ENCODE measurements around the gene CARS1.
A peak's percentile ranks its signal among the peaks of the same experiment; 100 is the strongest.

The CARS1 gene

GRCh38 chr11:2964782-2965181 is 92.4 kb downstream of the CARS1 start:
- H3K23ac ChIP-seq (ENCODE audit: low read length in 2 of 2), result no peak overlapping the region
- no peak overlapping the region for H2BK15ac ChIP-seq (ENCODE audit: low read depth, poor library complexity, severe bottlenecking)
- H3K79me1 ChIP-seq (replicated peaks; ENCODE audit: low read length, poor library complexity, severe bottlenecking), result peaks cover 42% of the 10 kb centered on the region
- H2BK120ac ChIP-seq (ENCODE audit: low read depth, low read length), result no peak overlapping the region
- no peak overlapping the region for H3K14ac ChIP-seq (ENCODE audit: low read length in 2 of 2)
- no peak for DNase-seq
- H3K4me2 ChIP-seq (ENCODE audit: low read length, poor library complexity, severe bottlenecking), result no peak overlapping the region
- H3K9me3 ChIP-seq (ENCODE audit: control insufficient read depth, low read length), result no peaks in the 10 kb centered on the region
- H3K36me3 ChIP-seq (ENCODE audit: control insufficient read depth in 1 of 2, insufficient read depth in 2 of 2, low read depth in 1 of 2, low read length in 2 of 2), result peaks cover 63 to 94% of the 10 kb centered on the region in 2 experiments
- H3K18ac ChIP-seq (ENCODE audit: low read depth in 1 of 2, low read length in 2 of 2), result no peak overlapping the region
- no peak overlapping the region for H3K4me3 ChIP-seq (ENCODE audit: insufficient read depth in 1 of 2, low read depth in 1 of 2, low read length in 2 of 2)
- H2BK5ac ChIP-seq (ENCODE audit: low read depth, low read length, poor library complexity, severe bottlenecking), result no peak overlapping the region
- no peak overlapping the region for H2BK12ac ChIP-seq (ENCODE audit: low read length in 2 of 2)
- H2AFZ ChIP-seq (ENCODE audit: low read depth, low read length), result no peak overlapping the region
- H3K4me1 ChIP-seq (ENCODE audit: control insufficient read depth, insufficient read depth, low read depth, low read length), result peaks cover 5% of the 10 kb centered on the region
- H2AK5ac ChIP-seq (ENCODE audit: low read length, severe bottlenecking), result no peak overlapping the region
- peak overlapping the region; percentile 16 for H4K91ac ChIP-seq (ENCODE audit: low read length)
- 92% methylated on average over 4 of the region's 4 CpGs for WGBS
- H3K9ac ChIP-seq (ENCODE audit: low read length), result no peak overlapping the region
- H3K27me3 ChIP-seq (ENCODE audit: control insufficient read depth in 1 of 2, insufficient read depth in 1 of 2, low read length in 2 of 2), result no peaks in the 10 kb centered on the region
- no peak overlapping the region for H3K27ac ChIP-seq (ENCODE audit: low read length, poor library complexity, severe bottlenecking)
- H3K4ac ChIP-seq (ENCODE audit: low read depth in 1 of 2, low read length in 2 of 2), result no peak overlapping the region
- H4K8ac ChIP-seq (ENCODE audit: low read length), result no peak overlapping the region

GRCh38 chr11:2963761-2964160 is 93.5 kb downstream of the CARS1 start:
- Histone ChIP-seq H3K9me3 (ENCODE audit: control insufficient read depth, low read length) (no peaks in the 10 kb centered on the region), H3K4me3 (ENCODE audit: insufficient read depth in 1 of 2, low read depth in 1 of 2, low read length in 2 of 2) (no peak overlapping the region), H3K4ac (ENCODE audit: low read depth in 1 of 2, low read length in 2 of 2) (no peak overlapping the region), H2BK15ac (ENCODE audit: low read depth, poor library complexity, severe bottlenecking) (no peak overlapping the region), H2AFZ (ENCODE audit: low read depth, low read length) (no peak overlapping the region), H4K91ac (ENCODE audit: low read length) (no peak overlapping the region), H2AK5ac (ENCODE audit: low read length, severe bottlenecking) (no peak overlapping the region), H2BK120ac (ENCODE audit: low read depth, low read length) (no peak overlapping the region), H3K27me3 (ENCODE audit: control insufficient read depth in 1 of 2, insufficient read depth in 1 of 2, low read length in 2 of 2) (no peaks in the 10 kb centered on the region), H2BK12ac (ENCODE audit: low read length in 2 of 2) (no peak overlapping the region), H3K14ac (ENCODE audit: low read length in 2 of 2) (no peak overlapping the region), H3K27ac (ENCODE audit: low read length, poor library complexity, severe bottlenecking) (no peak overlapping the region), H3K4me1 (ENCODE audit: control insufficient read depth, insufficient read depth, low read depth, low read length) (peaks cover 5% of the 10 kb centered on the region), H3K4me2 (ENCODE audit: low read length, poor library complexity, severe bottlenecking) (no peak overlapping the region), H3K9ac (ENCODE audit: low read length) (no peak overlapping the region), H2BK5ac (ENCODE audit: low read depth, low read length, poor library complexity, severe bottlenecking) (no peak overlapping the region), H3K36me3 (ENCODE audit: control insufficient read depth in 1 of 2, insufficient read depth in 2 of 2, low read depth in 1 of 2, low read length in 2 of 2) (peaks cover 55 to 94% of the 10 kb centered on the region in 2 experiments), H3K18ac (ENCODE audit: low read depth in 1 of 2, low read length in 2 of 2) (no peak overlapping the region), H4K8ac (ENCODE audit: low read length) (no peak overlapping the region), H3K79me1 (replicated peaks; ENCODE audit: low read length, poor library complexity, severe bottlenecking) (peaks cover 39% of the 10 kb centered on the region), H3K23ac (ENCODE audit: low read length in 2 of 2) (no peak overlapping the region)
- 100% methylated on average over 6 of the region's 6 CpGs for WGBS
- DNase-seq, result no peak

GRCh38 chr11:2963112-2963754 is 94.0 kb downstream of the CARS1 start:
- Histone ChIP-seq H3K27me3 (ENCODE audit: control insufficient read depth in 1 of 2, insufficient read depth in 1 of 2, low read length in 2 of 2) (no peaks in the 10 kb centered on the region), H2BK120ac (ENCODE audit: low read depth, low read length) (no peak overlapping the region), H2AFZ (ENCODE audit: low read depth, low read length) (no peak overlapping the region), H3K9me3 (ENCODE audit: control insufficient read depth, low read length) (no peaks in the 10 kb centered on the region), H3K9ac (ENCODE audit: low read length) (no peak overlapping the region), H3K4ac (ENCODE audit: low read depth in 1 of 2, low read length in 2 of 2) (no peak overlapping the region), H3K36me3 (ENCODE audit: control insufficient read depth in 1 of 2, insufficient read depth in 2 of 2, low read depth in 1 of 2, low read length in 2 of 2) (peaks cover 56 to 94% of the 10 kb centered on the region in 2 experiments), H3K27ac (ENCODE audit: low read length, poor library complexity, severe bottlenecking) (no peak overlapping the region), H3K23ac (ENCODE audit: low read length in 2 of 2) (no peak overlapping the region), H3K14ac (ENCODE audit: low read length in 2 of 2) (no peak overlapping the region), H2BK15ac (ENCODE audit: low read depth, poor library complexity, severe bottlenecking) (no peak overlapping the region), H3K79me1 (replicated peaks; ENCODE audit: low read length, poor library complexity, severe bottlenecking) (peaks cover 40% of the 10 kb centered on the region), H3K4me1 (ENCODE audit: control insufficient read depth, insufficient read depth, low read depth, low read length) (peaks cover 5% of the 10 kb centered on the region), H2BK5ac (ENCODE audit: low read depth, low read length, poor library complexity, severe bottlenecking) (no peak overlapping the region), H2BK12ac (ENCODE audit: low read length in 2 of 2) (no peak overlapping the region), H3K4me2 (ENCODE audit: low read length, poor library complexity, severe bottlenecking) (no peak overlapping the region), H2AK5ac (ENCODE audit: low read length, severe bottlenecking) (no peak overlapping the region), H4K91ac (ENCODE audit: low read length) (no peak overlapping the region), H4K8ac (ENCODE audit: low read length) (peak overlapping the region; percentile 9), H3K18ac (ENCODE audit: low read depth in 1 of 2, low read length in 2 of 2) (no peak overlapping the region), H3K4me3 (ENCODE audit: insufficient read depth in 1 of 2, low read depth in 1 of 2, low read length in 2 of 2) (no peak overlapping the region)
- WGBS, result 93% methylated on average over 7 of the region's 7 CpGs
- no peak for DNase-seq

GRCh38 chr11:2961080-2961479 is 96.1 kb downstream of the CARS1 start:
- Histone ChIP-seq H3K4me3 (ENCODE audit: insufficient read depth in 1 of 2, low read depth in 1 of 2, low read length in 2 of 2) (no peak overlapping the region), H3K27ac (ENCODE audit: low read length, poor library complexity, severe bottlenecking) (no peak overlapping the region), H3K27me3 (ENCODE audit: control insufficient read depth in 1 of 2, insufficient read depth in 1 of 2, low read length in 2 of 2) (no peaks in the 10 kb centered on the region), H4K8ac (ENCODE audit: low read length) (no peak overlapping the region), H3K36me3 (ENCODE audit: control insufficient read depth in 1 of 2, insufficient read depth in 2 of 2, low read depth in 1 of 2, low read length in 2 of 2) (peaks cover 48 to 97% of the 10 kb centered on the region in 2 experiments), H3K23ac (ENCODE audit: low read length in 2 of 2) (no peak overlapping the region), H3K9me3 (ENCODE audit: control insufficient read depth, low read length) (no peaks in the 10 kb centered on the region), H2AFZ (ENCODE audit: low read depth, low read length) (no peak overlapping the region), H3K79me1 (replicated peaks; ENCODE audit: low read length, poor library complexity, severe bottlenecking) (peaks cover 37% of the 10 kb centered on the region), H2BK120ac (ENCODE audit: low read depth, low read length) (no peak overlapping the region), H3K14ac (ENCODE audit: low read length in 2 of 2) (no peak overlapping the region), H2BK5ac (ENCODE audit: low read depth, low read length, poor library complexity, severe bottlenecking) (no peak overlapping the region), H3K4ac (ENCODE audit: low read depth in 1 of 2, low read length in 2 of 2) (no peak overlapping the region), H4K91ac (ENCODE audit: low read length) (no peak overlapping the region), H3K4me2 (ENCODE audit: low read length, poor library complexity, severe bottlenecking) (no peak overlapping the region), H2BK12ac (ENCODE audit: low read length in 2 of 2) (no peak overlapping the region), H2AK5ac (ENCODE audit: low read length, severe bottlenecking) (no peak overlapping the region), H3K4me1 (ENCODE audit: control insufficient read depth, insufficient read depth, low read depth, low read length) (peaks cover 9% of the 10 kb centered on the region), H3K18ac (ENCODE audit: low read depth in 1 of 2, low read length in 2 of 2) (no peak overlapping the region), H3K9ac (ENCODE audit: low read length) (no peak overlapping the region), H2BK15ac (ENCODE audit: low read depth, poor library complexity, severe bottlenecking) (no peak overlapping the region)
- WGBS, result 92% methylated on average over 4 of the region's 5 CpGs
- DNase-seq, result no peak

Data from mesenchymal stem cell (in vitro differentiated cells and primary cell).